HL-60 (cell line): ENCODE data around the gene OR10A6.

Experiments used
- DNase-seq, 2 experiments: peaks; one replicate each; pipeline ENCODE4 v3.0.0-alpha.2; 2010 to 2020; ENCODE audit warnings: low read depth in 1 of 2, low spot score in 1 of 2
- H3K27ac ChIP-seq: fragments of 250-450 bp; sonication (Bioruptor Pico); replicated peaks from 2 replicates; pipeline ENCODE4 v1.5.1; 2020; ENCODE audit warnings: mild to moderate bottlenecking, moderate library complexity
- H3K27me3 ChIP-seq: fragments of 250-450 bp; sonication (Bioruptor Pico); 2 replicates; pipeline ENCODE4 v1.5.1; 2021; ENCODE audit warnings: mild to moderate bottlenecking, moderate library complexity; ENCODE audit not compliant: insufficient read depth, poor library complexity, severe bottlenecking
- H3K4me3 ChIP-seq: replicated peaks from 2 replicates; pipeline ENCODE4 v1.5.1; 2011; ENCODE audit warnings: mild to moderate bottlenecking, control low read depth, low read length; ENCODE audit not compliant: insufficient read depth
- CTCF ChIP-seq: IDR thresholded peaks from one replicate; pipeline ENCODE4 v1.5.1; 2011; ENCODE audit warnings: low read length, control low read depth, inconsistent platforms; ENCODE audit not compliant: insufficient read depth
- GABPA ChIP-seq: IDR thresholded peaks from 2 replicates; pipeline ENCODE4 v1.6.1; 2012; ENCODE audit warnings: low read depth
- POLR2AphosphoS5 ChIP-seq: IDR thresholded peaks from 2 replicates; pipeline ENCODE4 v1.6.1; 2012; ENCODE audit warnings: low read depth
- REST ChIP-seq: IDR thresholded peaks from 2 replicates; pipeline ENCODE4 v1.6.1; 2012; ENCODE audit warnings: low read depth; ENCODE audit not compliant: insufficient replicate concordance
- SPI1 ChIP-seq: IDR thresholded peaks from 2 replicates; pipeline ENCODE4 v1.6.1; 2012; ENCODE audit warnings: low read depth, mild to moderate bottlenecking, borderline replicate concordance

The OR10A6 gene

GRCh38 chr11:7924536-7924935 lies 6.5 kb downstream of the OR10A6 start:
- Histone ChIP-seq H3K27ac (no peak overlapping the region), H3K27me3 (no peaks in the 10 kb centered on the region), H3K4me3 (no peak overlapping the region)
- no peak for DNase-seq
- TF ChIP-seq REST, result no peak
- TF ChIP-seq GABPA, result no peak
- no peak for TF ChIP-seq POLR2AphosphoS5
- no peak for TF ChIP-seq CTCF
- TF ChIP-seq SPI1, result no peak

- no peak for DNase-seq
These were observed 12.9 kb downstream of the OR10A6 start for GRCh38 chr11:7918141-7918540.

GRCh38 chr11:7911011-7911410 lies 20.1 kb downstream of the OR10A6 start:
- Histone ChIP-seq H3K27me3 (peaks cover 2% of the 10 kb centered on the region), H3K4me3 (no peak overlapping the region), H3K27ac (no peak overlapping the region)
- DNase-seq, result no peak
- no peak for TF ChIP-seq CTCF
- TF ChIP-seq REST, result no peak
- TF ChIP-seq GABPA, result no peak
- no peak for TF ChIP-seq POLR2AphosphoS5
- TF ChIP-seq SPI1, result no peak

More at GRCh38 chr11:7918141-7918540, 12.9 kb downstream of the OR10A6 start:
- Histone ChIP-seq H3K27me3 (no peaks in the 10 kb centered on the region), H3K27ac (no peak overlapping the region), H3K4me3 (no peak overlapping the region)
- TF ChIP-seq GABPA (no peak), CTCF (no peak), REST (no peak), POLR2AphosphoS5 (no peak), SPI1 (no peak)
